Stimulated activated CD4-positive, alpha-beta T cell treated with anti-CD3 and anti-CD28 coated beads, Interleukin-2, amount 100 ng/mL, for 4 hours (primary cell): ENCODE data around the gene RENBP.
A peak's percentile ranks its signal among the peaks of the same experiment; 100 is the strongest.

Source experiments
- DNase-seq: peaks from one replicate; pipeline ENCODE4 v3.0.0-alpha.2; 2020; ENCODE audit warnings: low read depth

Gene RENBP

GRCh38 chrX:153932220-153932915 is 12.1 kb downstream of the RENBP start:
- no peak for DNase-seq

- DNase-seq = no peak
These were observed 12.7 kb downstream of the RENBP start for GRCh38 chrX:153931748-153932147.

- DNase-seq = no peak
These were observed 13.3 kb downstream of the RENBP start for GRCh38 chrX:153931151-153931550.

GRCh38 chrX:153930011-153930910 is 14.2 kb downstream of the RENBP start:
- no peak for DNase-seq

- no peak for DNase-seq
These were observed 14.9 kb downstream of the RENBP start for GRCh38 chrX:153929576-153929975.

- DNase-seq = no peak
These were observed 15.6 kb downstream of the RENBP start for GRCh38 chrX:153928846-153929245.

- peak; percentile 86 for DNase-seq
These were observed 16.3 kb downstream of the RENBP start for GRCh38 chrX:153927922-153928760.

GRCh38 chrX:153927672-153927921 is 16.8 kb downstream of the RENBP start:
- DNase-seq = no peak

GRCh38 chrX:153926858-153927671 is 17.4 kb downstream of the RENBP start:
- peak; percentile 62 for DNase-seq

- no peak for DNase-seq
These were observed 17.9 kb downstream of the RENBP start for GRCh38 chrX:153926552-153926857.

GRCh38 chrX:153925739-153926551 is 18.5 kb downstream of the RENBP start, which contains the start of gene ARHGAP4:
TSS of gene ARHGAP4 (minus strand) at chrX:153926264. CDS start at chrX:153926202, 62 bp downstream.
- peak; percentile 19 for DNase-seq

GRCh38 chrX:153925387-153925738 is 19.1 kb downstream of the RENBP start:
- DNase-seq = no peak

- DNase-seq = no peak
These were observed 20.1 kb downstream of the RENBP start for GRCh38 chrX:153924149-153924861.

- DNase-seq = no peak
These were observed 21.2 kb downstream of the RENBP start for GRCh38 chrX:153922932-153923857.

GRCh38 chrX:153921511-153922446 is 22.7 kb downstream of the RENBP start:
- no peak for DNase-seq

GRCh38 chrX:153921070-153921469 is 23.4 kb downstream of the RENBP start:
- DNase-seq = no peak

GRCh38 chrX:153920546-153920945 is 23.9 kb downstream of the RENBP start:
- DNase-seq = no peak

GRCh38 chrX:153919281-153919680 is 25.2 kb downstream of the RENBP start:
- DNase-seq = no peak
